Stimulated activated CD8-positive, alpha-beta memory T cell treated with anti-CD3 and anti-CD28 coated beads, Interleukin-7, amount 100 ng/mL, for 24 hours (primary cell): ENCODE data around the gene NDN.
A peak's percentile ranks its signal among the peaks of the same experiment; 100 is the strongest.
"Not testable (repeated sequence)": the region's sequence is repeated elsewhere in the genome, so short reads cannot be mapped to it uniquely, and the experiment has no call there.

Experiments
- DNase-seq: peaks from one replicate; pipeline ENCODE4 v3.0.0-alpha.2; 2020; ENCODE audit warnings: low read depth

The NDN gene, protein sequence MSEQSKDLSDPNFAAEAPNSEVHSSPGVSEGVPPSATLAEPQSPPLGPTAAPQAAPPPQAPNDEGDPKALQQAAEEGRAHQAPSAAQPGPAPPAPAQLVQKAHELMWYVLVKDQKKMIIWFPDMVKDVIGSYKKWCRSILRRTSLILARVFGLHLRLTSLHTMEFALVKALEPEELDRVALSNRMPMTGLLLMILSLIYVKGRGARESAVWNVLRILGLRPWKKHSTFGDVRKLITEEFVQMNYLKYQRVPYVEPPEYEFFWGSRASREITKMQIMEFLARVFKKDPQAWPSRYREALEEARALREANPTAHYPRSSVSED

DNA sequence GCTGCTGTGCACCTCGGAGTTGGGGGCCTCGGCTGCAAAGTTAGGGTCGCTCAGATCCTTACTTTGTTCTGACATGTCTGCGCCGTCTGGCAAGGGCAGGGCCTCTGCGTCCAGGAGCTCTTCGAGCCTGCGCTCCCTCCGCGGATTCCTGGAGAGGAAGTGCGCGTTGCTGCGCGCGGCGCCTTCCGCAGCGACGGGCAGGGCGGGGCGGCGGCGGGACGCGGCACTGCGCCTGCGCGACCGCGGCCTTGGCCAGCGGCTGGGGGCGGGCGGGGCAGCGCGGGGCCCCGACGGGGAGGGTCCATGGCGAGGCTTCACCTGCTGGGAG, at the start of gene NDN:
Gene NDN (minus strand): TSS at position 163 of the 328 bp plus-strand sequence. CDS start 88 bp downstream, at position 75.
- DNase-seq, result no peak

DNA sequence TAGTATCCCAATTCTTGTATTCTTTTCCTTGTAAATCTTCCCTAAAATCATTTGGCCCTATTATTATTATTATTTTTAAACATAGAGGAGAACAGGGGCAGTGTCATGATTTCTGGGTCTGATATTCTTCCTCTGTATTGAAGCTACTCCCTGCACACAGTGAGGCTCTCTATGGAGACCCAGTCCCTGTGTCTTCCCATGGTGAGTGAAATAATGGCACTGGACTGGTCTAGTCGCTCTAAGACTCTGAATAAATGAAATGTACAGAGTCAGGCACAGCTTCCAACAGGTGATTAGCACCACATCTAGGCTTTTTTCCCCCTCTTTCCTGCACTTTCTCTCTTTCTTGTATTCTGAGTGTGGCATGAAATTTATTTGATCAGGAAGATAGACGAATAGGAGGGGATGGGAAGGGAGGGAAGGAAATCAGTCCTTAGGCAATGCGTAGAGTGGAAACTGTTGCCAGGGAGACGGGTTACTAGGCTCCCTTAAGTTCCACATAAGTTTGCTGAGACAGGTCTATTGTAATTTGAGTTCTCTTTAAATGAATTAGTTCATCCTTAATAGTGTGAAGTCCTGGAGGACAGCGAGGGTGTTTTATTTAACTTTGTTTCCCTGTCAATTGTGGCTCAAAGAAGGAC, 49.0 kb upstream of the NDN start:
- DNase-seq, result no peak

DNA sequence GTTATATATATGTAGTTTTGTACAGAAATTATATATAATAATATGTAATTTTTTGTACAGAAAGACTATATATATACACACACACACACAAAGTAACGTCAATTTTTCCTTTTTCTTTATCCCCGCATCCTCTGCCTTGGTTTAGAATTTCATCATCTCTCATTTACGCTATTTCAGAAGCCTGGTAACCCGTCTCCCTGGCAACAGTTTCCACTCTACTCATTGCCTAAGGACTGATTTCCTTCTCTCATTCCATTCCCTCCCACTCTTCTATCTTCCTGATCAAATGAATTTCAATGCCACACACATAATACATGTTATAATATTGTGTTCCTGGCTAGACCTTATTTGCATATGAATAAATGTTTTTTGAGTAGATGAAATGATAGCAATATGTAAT, 47.8 kb upstream of the NDN start:
- no peak for DNase-seq

DNA sequence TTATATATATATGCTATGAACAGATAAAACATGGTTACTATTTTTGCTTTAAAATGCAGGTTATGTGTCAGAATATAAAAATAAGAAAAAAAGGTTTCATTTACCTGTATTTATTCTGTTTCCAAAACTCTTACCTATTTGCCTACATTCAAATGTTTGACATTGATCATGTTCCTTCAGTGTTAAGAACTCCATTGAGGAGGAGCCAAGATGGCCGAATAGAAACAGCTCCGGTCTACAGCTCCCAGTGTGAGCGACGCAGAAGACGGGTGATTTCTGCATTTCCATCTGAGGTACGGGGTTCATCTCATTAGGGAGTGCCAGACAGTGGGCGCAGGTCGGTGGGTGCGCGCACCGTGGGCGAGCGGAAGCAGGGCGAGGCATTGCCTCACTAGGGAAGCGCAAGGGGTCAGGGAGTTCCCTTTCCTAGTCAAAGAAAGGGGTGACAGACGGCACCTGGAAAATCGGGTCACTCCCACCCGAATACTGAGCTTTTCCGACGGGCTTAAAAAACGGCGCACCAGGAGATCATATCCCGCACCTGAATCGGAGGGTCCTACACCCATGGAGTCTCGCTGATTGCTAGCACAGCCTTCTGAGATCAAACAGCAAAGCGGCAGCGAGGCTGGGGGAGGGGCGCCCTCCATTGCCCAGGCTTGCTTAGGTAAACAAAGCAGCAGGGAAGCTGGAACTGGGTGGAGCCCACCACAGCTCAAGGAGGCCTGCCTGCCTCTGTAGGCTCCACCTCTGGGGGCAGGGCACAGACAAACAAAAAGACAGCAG, 27.0 kb upstream of the NDN start:
- not testable (repeated sequence) for DNase-seq

DNA sequence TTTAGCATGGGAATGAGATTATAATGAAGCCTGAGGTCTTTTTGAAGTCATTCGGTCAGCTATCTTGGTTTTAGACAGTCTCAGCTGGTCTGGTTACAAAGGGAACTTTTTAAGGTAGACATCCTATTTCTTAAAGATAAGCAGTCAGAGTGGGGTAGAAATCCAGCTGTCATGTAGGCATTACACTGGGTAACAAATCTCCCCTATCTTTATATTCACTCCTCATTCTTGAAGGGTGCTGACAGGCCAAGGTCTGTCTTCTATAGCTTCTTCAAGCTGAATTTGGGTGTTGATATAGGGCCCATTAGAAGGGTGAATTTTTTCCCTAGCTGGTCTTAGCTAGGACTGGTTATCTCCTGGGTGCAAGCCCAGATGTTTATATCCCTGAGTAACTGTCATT, 21.2 kb upstream of the NDN start:
- DNase-seq, result no peak

DNA sequence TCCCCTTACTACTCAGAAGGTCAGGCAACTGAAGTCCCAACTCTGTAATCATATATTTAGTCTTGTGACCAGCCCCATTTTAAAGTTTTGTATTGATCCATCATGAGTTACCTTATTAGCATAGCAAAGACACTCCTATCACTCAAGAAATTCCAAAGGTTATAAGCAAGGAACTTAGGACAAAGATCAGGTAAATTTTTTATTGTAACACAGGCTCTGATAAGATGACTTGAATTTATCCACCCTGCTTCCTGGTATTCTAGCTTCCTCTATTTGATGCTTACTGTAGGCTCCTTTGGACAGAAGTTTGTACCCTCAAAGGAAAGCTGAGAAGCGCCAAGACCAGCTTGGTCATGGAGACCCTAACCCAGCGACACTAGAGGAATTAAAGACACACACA, 8.2 kb upstream of the NDN start:
- DNase-seq, result no peak

DNA sequence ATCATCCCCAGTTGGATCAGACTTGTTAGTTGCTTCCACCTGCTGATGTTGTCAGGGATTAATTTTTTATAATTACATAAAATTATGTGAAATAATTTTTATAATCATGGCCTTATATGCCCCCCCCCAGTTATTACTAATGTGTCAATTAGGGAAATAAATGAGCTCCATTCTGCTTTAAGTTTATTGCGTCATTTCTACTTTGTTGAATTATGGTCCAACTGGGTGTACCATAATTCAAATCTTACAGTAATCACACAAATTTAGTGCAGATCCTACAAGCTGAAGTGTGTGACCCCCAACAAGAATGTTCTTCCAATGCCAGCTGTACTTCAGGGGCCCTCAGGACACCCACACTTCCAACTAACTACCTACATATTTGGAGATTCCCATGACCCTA, 7.5 kb upstream of the NDN start:
- DNase-seq, result no peak

DNA sequence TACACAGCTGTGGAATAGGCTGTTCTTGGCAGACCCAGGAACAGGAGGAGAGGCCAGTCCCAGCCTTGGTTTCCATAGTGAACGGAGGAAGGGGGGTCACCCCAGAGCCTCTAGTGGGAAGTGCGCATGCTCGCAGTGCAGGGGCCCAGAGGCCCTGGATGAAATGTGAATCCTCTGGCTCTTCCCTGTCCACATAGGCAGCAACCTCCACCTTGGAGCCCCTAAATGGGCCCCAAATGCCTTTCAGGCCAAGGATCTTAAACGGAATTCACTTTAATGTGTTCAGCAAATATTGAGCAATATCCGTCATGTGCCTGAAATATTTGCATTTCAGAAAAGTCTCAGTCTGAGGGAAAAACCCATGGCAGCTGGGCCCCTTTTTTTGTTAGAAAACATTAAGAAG, 3.3 kb upstream of the NDN start:
- no peak for DNase-seq

DNA sequence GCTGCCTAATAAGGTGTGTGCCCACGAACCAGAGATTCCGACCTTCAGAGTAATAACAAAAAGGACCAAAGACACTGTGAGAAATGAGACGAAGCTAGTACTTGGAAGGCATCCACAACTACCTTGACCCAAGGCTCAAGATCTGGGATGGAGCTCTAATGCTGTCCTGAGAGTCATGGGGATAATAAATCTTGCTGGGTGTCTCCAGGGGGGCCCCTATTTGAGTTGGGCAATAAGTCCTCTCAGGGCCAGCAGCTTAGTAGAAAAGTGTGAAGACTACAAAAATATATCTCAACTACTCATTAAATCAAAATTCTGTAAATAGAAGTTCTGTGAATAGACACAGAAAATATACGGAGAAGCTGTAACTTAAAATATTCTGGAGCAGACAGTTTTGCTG, 2.9 kb upstream of the NDN start:
- no peak for DNase-seq

DNA sequence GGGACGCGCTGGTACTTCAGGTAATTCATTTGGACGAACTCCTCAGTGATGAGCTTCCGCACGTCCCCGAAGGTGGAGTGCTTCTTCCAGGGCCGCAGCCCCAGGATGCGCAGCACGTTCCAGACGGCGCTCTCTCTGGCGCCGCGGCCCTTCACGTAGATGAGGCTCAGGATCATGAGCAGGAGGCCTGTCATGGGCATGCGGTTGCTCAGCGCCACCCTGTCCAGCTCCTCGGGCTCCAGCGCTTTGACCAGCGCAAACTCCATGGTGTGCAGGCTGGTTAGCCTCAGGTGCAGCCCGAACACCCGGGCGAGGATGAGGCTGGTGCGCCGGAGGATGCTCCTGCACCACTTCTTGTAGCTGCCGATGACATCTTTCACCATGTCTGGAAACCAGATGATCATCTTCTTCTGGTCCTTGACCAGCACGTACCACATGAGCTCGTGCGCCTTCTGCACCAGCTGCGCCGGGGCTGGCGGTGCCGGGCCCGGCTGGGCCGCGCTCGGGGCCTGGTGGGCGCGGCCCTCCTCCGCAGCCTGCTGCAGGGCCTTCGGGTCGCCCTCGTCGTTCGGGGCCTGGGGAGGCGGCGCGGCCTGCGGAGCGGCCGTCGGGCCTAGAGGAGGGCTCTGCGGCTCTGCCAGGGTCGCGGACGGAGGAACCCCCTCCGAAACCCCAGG, 501 bp downstream of the NDN start:
- DNase-seq, result no peak

DNA sequence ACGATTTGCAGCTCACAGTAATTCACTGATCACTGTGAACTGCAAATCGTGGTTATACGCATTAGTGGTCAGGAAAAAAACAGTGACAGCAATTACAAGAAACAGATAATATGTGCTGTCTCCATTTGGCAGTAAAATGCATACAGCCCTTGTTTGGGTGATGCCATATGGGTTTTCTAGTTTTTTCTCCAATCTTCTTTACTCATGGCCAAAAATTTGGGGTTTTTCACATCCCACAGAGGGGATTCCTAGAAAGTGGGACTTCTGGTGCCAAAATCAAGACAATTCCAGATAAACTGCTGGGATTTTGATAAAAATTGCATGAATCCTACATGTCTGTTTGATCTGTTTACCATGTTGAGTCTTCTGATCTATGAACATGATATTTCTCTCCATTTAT, 15.6 kb downstream of the NDN start:
- DNase-seq, result no peak

DNA sequence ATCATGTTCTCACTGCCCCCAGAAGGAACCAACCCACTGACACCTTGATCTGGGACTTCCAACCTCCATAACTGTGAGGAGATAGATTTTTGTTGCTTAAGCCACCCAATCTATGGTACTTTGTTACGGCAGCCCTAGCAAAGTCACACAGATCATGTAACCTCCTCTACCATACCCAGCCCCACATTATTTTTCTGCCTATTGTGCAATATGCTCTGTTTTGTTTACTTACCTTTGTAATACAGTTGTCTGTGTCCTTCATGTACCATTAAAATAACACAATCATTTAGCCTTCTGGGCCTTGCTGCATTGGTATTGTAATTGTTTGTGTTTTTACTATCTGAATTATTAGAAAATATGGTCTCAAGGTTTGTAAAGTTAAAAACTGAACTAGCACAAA, 16.1 kb downstream of the NDN start:
- DNase-seq, result no peak

DNA sequence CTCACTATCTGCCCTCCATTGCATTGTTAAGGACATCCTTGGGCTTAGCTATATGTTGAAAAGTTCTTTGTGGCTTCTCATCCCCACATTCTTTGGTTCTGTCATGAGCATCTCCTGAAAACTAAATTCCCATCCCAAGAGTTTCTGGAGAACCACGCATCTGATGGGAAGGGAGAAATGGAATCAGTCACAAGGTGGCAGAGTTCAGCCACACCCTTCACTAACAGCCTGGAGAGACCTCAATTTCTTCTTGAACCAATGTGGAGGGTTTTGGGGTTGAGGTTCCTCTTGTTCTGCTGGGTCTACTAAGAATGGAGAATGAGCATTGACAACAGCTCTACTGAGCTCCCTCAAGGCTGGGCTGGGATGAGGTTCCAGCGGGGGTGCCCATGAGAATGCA, 23.9 kb downstream of the NDN start:
- no peak for DNase-seq

DNA sequence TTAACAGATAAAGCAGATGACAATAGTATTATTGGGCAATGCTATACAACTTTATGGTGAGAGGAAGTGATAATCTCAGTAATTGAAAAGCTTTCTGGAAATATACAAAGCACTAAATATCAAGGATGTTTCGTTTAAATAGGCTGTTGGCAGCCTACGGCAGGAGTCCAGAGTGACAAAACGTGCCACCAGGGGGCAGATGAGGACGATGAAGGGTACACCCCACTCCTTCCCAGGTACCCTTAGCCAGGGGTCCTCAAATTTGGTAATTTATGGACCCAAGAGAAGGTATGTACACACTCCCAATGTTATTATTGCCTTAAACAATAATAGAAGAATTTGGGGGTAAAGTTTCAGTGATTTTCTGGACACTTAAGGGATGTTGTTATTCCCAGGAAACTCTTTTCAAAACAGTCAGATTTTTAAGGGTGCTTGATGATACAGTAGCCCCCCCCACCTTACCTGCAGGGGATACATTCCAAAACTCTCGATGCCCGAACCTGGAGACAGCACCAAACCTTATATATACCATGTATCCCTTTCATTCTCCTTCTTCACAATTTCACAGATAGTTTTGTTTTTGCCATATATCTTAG, 38.1 kb downstream of the NDN start:
- peak; percentile 9 for DNase-seq

DNA sequence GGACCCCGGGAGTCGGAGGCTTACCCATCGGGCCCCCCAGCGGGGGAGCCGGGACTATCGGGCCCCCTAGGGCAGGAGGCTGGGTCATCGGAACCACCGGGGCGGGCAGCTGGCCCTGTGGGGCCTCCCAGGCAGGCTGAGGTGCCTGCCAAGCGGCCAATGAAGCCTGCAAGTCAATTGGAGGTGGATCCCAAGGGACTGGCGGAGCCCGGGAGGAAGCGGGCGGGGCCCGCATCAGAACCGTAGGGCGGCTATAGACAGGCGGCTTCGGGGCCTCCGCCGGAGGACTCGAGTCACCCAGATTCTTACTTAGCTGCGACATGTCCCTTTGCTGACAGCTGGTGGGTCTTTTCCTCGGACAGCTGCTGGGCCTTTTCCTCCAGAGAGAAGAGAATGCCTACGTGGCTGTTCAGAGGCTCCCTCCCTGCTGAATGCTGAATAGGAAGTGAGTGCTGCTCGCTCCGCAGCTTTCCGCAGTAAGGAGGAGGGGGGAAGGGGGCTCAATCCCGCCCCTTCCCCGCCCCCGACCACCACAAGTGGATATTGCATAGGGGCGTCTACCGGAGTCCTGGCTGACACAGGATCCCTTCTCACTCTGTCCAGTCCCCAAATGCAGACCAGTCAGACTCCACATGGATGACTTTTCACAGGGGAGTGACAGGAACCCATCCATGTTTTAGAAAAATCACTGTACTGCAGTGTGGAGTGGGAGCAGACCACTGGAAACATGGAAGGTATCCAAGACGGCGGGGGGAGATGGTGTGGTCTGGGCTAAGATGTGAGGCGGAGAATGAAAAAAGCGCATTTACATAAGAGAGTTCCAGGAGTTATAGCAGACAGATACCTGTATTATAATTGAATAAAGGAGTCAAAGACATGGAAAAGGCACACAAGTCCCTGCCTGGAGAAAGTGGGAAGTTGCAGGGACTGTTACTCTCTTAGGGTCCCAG, 39.4 kb downstream of the NDN start, which contains the start of gene MAGEL2:
Gene MAGEL2 (minus strand): TSS at position 447 of the 950 bp plus-strand sequence. CDS start 125 bp downstream, at position 322.
- DNase-seq, result no peak

DNA sequence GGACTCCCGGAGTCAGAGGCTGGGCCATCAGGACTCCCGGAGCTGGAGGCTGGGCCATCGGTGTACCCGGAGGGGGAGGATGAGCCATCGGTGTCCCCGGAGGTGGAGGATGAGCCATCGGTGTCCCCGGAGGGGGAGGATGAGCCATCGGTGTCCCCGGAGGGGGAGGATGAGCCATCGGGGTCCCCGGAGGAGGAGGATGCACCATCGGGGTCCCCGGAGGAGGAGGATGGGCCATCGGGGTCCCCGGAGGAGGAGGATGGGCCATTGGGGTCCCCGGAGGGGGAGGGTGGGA, 40.2 kb downstream of the NDN start:
- DNase-seq, result no peak

DNA sequence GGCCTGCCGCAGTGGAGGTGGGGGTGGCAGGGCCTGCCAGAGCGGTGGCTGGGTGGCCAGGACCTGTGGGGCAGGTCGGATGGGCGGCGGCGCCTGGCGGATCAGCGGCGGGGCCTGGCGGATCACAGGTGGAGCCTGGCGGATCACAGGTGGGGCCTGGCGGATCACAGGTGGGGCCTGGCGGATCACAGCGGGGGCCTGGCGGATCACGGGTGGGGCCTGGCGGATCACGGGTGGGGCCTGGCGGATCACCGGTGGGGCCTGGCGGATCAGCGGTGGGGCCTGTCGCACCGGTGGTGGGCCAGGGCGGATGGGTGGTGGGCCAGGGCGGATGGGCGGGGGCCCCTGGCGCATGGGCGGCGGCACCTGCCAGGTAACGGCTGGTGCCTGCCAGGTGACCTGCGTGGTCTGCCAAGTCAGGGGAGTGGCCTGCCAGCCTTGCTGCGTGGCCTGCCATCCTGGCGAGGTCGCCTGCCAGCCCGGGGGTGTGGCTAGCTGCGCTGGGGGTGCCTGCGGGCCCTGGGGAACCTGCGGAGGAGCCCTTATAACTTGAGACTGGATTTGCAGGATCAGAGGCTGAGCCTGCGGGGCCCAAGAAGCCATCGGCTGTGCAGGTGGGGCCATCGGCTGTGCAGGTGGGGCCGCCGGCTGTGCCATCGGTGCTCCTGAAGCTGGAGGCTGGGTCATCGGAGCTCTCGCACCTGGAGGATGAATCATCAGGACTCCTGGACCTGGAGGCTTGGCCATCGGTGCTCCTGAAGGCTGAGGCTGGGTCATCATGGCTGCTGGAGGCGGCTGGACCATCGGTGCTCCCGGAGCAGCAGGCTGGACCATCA, 40.7 kb downstream of the NDN start:
- DNase-seq, result no peak

DNA sequence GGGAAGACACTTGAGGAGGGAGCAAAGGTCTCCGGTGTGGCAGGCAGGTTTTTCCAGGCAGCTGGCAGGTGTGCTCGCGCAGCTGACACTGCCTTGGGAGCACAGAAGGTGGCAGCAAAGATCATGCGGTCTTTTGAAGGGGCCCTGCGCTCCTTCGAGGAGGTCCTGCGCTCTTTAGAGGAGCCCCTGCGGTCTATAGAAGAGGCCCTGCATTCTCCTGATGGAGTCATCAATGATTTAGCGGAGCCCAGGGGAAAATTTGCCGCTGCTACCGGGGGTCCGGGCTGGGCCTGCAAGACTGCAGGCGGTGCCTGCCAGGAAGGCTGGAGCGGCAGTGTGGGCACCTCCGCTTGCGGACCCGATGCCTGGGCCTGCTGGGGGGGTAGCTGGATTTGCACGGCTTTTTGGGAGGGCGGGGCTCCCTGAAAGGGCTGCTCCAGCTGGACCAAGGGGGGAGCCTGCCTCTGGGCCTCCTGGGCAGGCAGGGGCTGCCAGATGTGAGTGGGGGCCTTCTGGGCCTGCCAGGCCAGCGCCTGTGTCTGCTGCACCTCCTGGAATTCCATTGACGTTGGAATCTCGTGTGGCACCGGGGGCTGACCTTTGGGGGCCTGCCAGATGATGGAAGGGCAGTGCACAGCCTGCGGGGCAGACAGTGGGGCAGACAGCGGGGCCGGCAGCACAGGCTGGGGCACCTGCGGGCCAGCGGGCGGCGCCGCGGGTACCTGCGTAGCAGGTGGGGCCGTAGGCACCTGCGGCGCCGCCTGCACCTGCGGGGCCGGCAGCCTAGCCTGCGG, 41.5 kb downstream of the NDN start:
- no peak for DNase-seq

DNA sequence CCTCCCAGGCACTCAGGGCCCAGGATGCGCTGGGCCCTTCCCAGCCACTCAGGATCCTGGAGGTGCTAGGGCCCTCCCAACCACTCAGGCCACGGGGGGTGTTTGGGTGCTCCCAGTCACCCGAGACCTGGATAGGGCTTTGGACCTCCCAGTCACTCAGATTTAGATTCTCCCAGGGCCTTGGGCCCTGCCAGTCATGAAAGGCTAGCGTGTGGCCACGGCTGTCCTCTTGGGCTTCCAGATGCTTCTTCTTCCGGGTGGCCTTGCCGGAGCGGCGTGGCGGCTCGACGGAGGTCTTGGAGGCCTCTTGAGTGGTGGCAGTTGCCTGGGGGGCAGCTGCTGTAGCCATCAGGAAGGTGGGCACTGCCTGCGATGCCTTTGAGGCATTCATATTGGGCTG, 42.3 kb downstream of the NDN start:
- DNase-seq, result no peak
